B cell (primary cell): ENCODE data around the gene ATF1. TPM values are rescaled to one million over a fixed set of nuclear protein-coding genes. Genes with fewer than 3 reads are reported as not detected.
"Not testable (repeated sequence)": the region's sequence is repeated elsewhere in the genome, so short reads cannot be mapped to it uniquely, and the experiment has no call there.

ENCODE experiments used
- ATAC-seq: fragments of 200-7000 bp; cut with Tn5 transposase; one replicate; pipeline ENCODE4 v1.10.0; 2021; ENCODE audit warnings: low read depth, mild to moderate bottlenecking, moderate number of reproducible peaks, moderate library complexity
- CTCF ChIA-PET: fragments of 350-600 bp; sonication (Branson Sonifier 250); formaldehyde crosslinking; loops from one replicate; lab custom pipeline; 2021; ENCODE audit warnings: antibody characterized with exemption, inconsistent platforms; lab: Charles Lee
- POLR2A ChIA-PET: fragments of 350-600 bp; sonication (Branson Sonifier 250); formaldehyde crosslinking; loops from one replicate; lab custom pipeline; 2021; ENCODE audit warnings: antibody characterized with exemption; lab: Charles Lee
- DNase-seq: peaks from one replicate; pipeline ENCODE4 v3.0.0; 2013
- H2AFZ ChIP-seq: 2 replicates; pipeline ENCODE4 v1.6.1; 2012; ENCODE audit warnings: mild to moderate bottlenecking, low read depth, low read length; ENCODE audit not compliant: insufficient read depth, poor library complexity, severe bottlenecking
- H3K27ac ChIP-seq, 2 donors: 1 replicate in 1 of 2; 2 replicates in 1 of 2; pipeline ENCODE4 v1.5.1; 2012 to 2013; ENCODE audit warnings: low read length in 2 of 2, mild to moderate bottlenecking in 2 of 2, moderate library complexity in 1 of 2
- H3K27me3 ChIP-seq, 4 experiments: fragments of 200-600 bp in 1 of 4; sonication (generic) in 1 of 4; replicated peaks in 1 of 4; 1 replicate in 2 of 4; 2 replicates in 2 of 4; pipeline versions ENCODE4 v1.6.1 to v1.7.0; 2013 to 2016; ENCODE audit warnings: low read length in 3 of 4, mild to moderate bottlenecking in 2 of 4, mixed read lengths in 1 of 4, moderate library complexity in 1 of 4; ENCODE audit not compliant: insufficient read depth in 4 of 4, control insufficient read depth in 3 of 4; ENCODE audit errors: control extremely low read depth in 1 of 4
- H3K36me3 ChIP-seq, 2 experiments: replicated peaks in 1 of 2; 1 replicate in 1 of 2; 2 replicates in 1 of 2; pipeline versions ENCODE4 v1.6.1 to v1.7.1; 2013; ENCODE audit warnings: low read length in 1 of 2; ENCODE audit not compliant: insufficient read depth in 2 of 2, control insufficient read depth in 1 of 2; ENCODE audit errors: control extremely low read depth in 1 of 2, extremely low read depth in 1 of 2
- H3K4me1 ChIP-seq, 2 donors: fragments of 200-600 bp in 1 of 2; sonication (generic) in 1 of 2; 1 replicate in 1 of 2; 2 replicates in 1 of 2; pipeline versions ENCODE4 v1.5.1 to v1.6.1; 2013 to 2017; ENCODE audit warnings: low read length in 2 of 2; ENCODE audit not compliant: control insufficient read depth in 2 of 2, insufficient read depth in 2 of 2
- H3K4me2 ChIP-seq: replicated peaks from 2 replicates; pipeline ENCODE3; 2012; ENCODE audit warnings: mild to moderate bottlenecking, low read depth, low read length; ENCODE audit not compliant: poor library complexity, severe bottlenecking
- H3K4me3 ChIP-seq, 5 experiments: fragments of 200-600 bp in 1 of 5; sonication (generic) in 1 of 5; 1 replicate in 3 of 5; 2 replicates in 2 of 5; pipeline versions ENCODE4 v1.5.1 to v1.7.0; 2011 to 2016; ENCODE audit warnings: low read length in 4 of 5, mild to moderate bottlenecking in 4 of 5, low read depth in 2 of 5, control low read depth in 1 of 5, moderate library complexity in 1 of 5; ENCODE audit not compliant: insufficient read depth in 1 of 5; ENCODE audit errors: control extremely low read depth in 1 of 5, extremely low read depth in 1 of 5
- H3K79me2 ChIP-seq: fragments of 200-600 bp; sonication (generic); one replicate; pipeline ENCODE4 v1.6.0; 2016; ENCODE audit warnings: low read length; ENCODE audit not compliant: control insufficient read depth, insufficient read depth
- H3K9ac ChIP-seq: fragments of 200-600 bp; sonication (generic); 2 replicates; pipeline ENCODE4 v1.6.1; 2017; ENCODE audit warnings: mild to moderate bottlenecking, low read length, moderate library complexity
- H3K9me3 ChIP-seq, 3 donors: one replicate each; pipeline versions ENCODE4 v1.6.1 to v1.7.1; 2013; ENCODE audit warnings: low read length in 2 of 3; ENCODE audit not compliant: control insufficient read depth in 2 of 3, insufficient read depth in 1 of 3; ENCODE audit errors: control extremely low read depth in 1 of 3
- H4K20me1 ChIP-seq: 2 replicates; pipeline ENCODE4 v1.6.0; 2012; ENCODE audit warnings: mild to moderate bottlenecking, low read length; ENCODE audit not compliant: insufficient read depth, control insufficient read depth, poor library complexity, severe bottlenecking
- H3K27ac Mint-ChIP-seq: one replicate; pipeline ENCODE4 v1.8.0; 2021; ENCODE audit warnings: mixed read lengths
- H3K27me3 Mint-ChIP-seq: one replicate; pipeline ENCODE4 v1.8.0; 2021; ENCODE audit warnings: mixed read lengths
- H3K4me1 Mint-ChIP-seq: one replicate; pipeline ENCODE4 v1.8.0; 2021; ENCODE audit warnings: mixed read lengths
- H3K4me3 Mint-ChIP-seq: one replicate; pipeline ENCODE4 v1.8.0; 2021; ENCODE audit warnings: mixed read lengths
- H3K9me3 Mint-ChIP-seq: one replicate; pipeline ENCODE4 v1.8.0; 2022; ENCODE audit warnings: mixed read lengths; ENCODE audit not compliant: insufficient read depth
- CTCF ChIP-seq: fragments of 200-600 bp; IDR thresholded peaks from one replicate; pipeline ENCODE4 v1.8.0; 2022; ENCODE audit warnings: antibody characterized with exemption, mild to moderate bottlenecking
- EZH2 ChIP-seq: IDR thresholded peaks from 2 replicates; pipeline ENCODE4 v1.6.1; 2012; ENCODE audit warnings: borderline replicate concordance, low read depth, mild to moderate bottlenecking, moderate library complexity, low read length; ENCODE audit not compliant: insufficient read depth, poor library complexity, severe bottlenecking
- WGBS: methylation state at CpG from one replicate; pipeline ENCODE4 v1.1.5; 2013; ENCODE audit warnings: missing lambda C conversion rate; ENCODE audit not compliant: insufficient coverage; 5-methylcytosine and 5-hydroxymethylcytosine counted together
- intact Hi-C: fragments of 100-400 bp; cut with micrococcal nuclease; formaldehyde crosslinking; loops from one replicate; pipeline ENCODE4 v1.10.0; 2022
- polyA plus RNA-seq: library from polyadenylated mRNA; depleted of rRNA; stranded (reverse); fragments of >200 nt; gene quantifications from 2 replicates; pipeline ENCODE4 v1.2.3, GENCODE V29; 2012
- total RNA-seq, 2 donors: library from RNA; stranded (reverse); fragments of 120-200 nt in 1 of 2; gene quantifications; 1 replicate in 1 of 2; 2 replicates in 1 of 2; pipeline versions ENCODE4 v1.2.3 to v1.2.4, GENCODE V29; 2013 to 2022

Gene ATF1
- total and polyA plus RNA-seq, 2 donors (not counting 1 experiment from before 2014, with no cell fraction given), result 17.2 to 39.5 TPM

- Histone ChIP-seq H4K20me1 (no peaks in the 10 kb centered on the region), H3K4me3 (no peak overlapping the region), H3K4me1 (peaks cover 2 to 3% of the 10 kb centered on the region in 2 donors), H2AFZ (no peak overlapping the region), H3K9ac (no peak overlapping the region), H3K9me3 (no peaks in the 10 kb centered on the region), H3K79me2 (no peaks in the 10 kb centered on the region), H3K27me3 (no peaks in the 10 kb centered on the region), H3K36me3 (peaks cover 10 to 27% of the 10 kb centered on the region in 2 experiments), H3K4me2 (no peak overlapping the region), H3K27ac (no peak overlapping the region)
- DNase-seq, result no peak
- no peak for ATAC-seq
- intact Hi-C loops, result no loop called here
- H3K4me1 Mint-ChIP-seq, result peaks cover 4% of the 10 kb centered on the region
- H3K4me3 Mint-ChIP-seq, result no peak overlapping the region
- H3K27ac Mint-ChIP-seq, result no peak overlapping the region
- H3K9me3 Mint-ChIP-seq, result no peaks in the 10 kb centered on the region
- ChIA-PET CTCF (interaction anchor here (6.0 kb wide), 1 partner anchor 166 kb away, joined by 50 read pairs; no protein-coding TSS in a partner anchor), POLR2A (no interaction called here)
- no peak for TF ChIP-seq CTCF
- TF ChIP-seq EZH2, result no peak
- no peaks in the 10 kb centered on the region for H3K27me3 Mint-ChIP-seq
These were observed 56.3 kb downstream of the ATF1 start for GRCh38 chr12:50820177-50820576.

- no peak for TF ChIP-seq CTCF
- TF ChIP-seq EZH2, result no peak
- H3K9me3 ChIP-seq, result no peaks in the 10 kb centered on the region
- no peak overlapping the region for H3K27ac Mint-ChIP-seq
- no peaks in the 10 kb centered on the region for H3K79me2 ChIP-seq
- H3K36me3 ChIP-seq, result peaks cover 5 to 14% of the 10 kb centered on the region in 2 experiments
- H3K9me3 Mint-ChIP-seq, result no peaks in the 10 kb centered on the region
- no peaks in the 10 kb centered on the region for H4K20me1 ChIP-seq
- peaks cover 6% of the 10 kb centered on the region for H3K4me1 Mint-ChIP-seq
- CTCF ChIA-PET, result interaction anchor here (0.6 to 6.0 kb wide), 4 partner anchors 14 to 554 kb away, joined by 3 to 50 read pairs (median 6); no protein-coding TSS in a partner anchor
- no peaks in the 10 kb centered on the region for H3K27me3 Mint-ChIP-seq
- DNase-seq (no peak), ATAC-seq (no peak)
- H3K4me3 Mint-ChIP-seq, result no peak overlapping the region
- WGBS, result 86% methylated on average over 1 of the region's 1 CpG
- H3K4me2 ChIP-seq, result no peak overlapping the region
- no peak overlapping the region for H3K27ac ChIP-seq
- intact Hi-C loops, result no loop called here
- no peak overlapping the region for H3K9ac ChIP-seq
- H3K27me3 ChIP-seq, result no peaks in the 10 kb centered on the region
- H3K4me1 ChIP-seq, result peaks cover 3% of the 10 kb centered on the region in 2 donors
- H3K4me3 ChIP-seq, result no peak overlapping the region
- POLR2A ChIA-PET, result no interaction called here
- H2AFZ ChIP-seq, result no peak overlapping the region
These were observed 58.2 kb downstream of the ATF1 start for GRCh38 chr12:50822082-50822481.

GRCh38 chr12:50823724-50824123 lies 59.8 kb downstream of the ATF1 start:
- H3K27me3 Mint-ChIP-seq, POLR2A ChIA-PET, H3K4me3 ChIP-seq, H3K4me2 ChIP-seq, ATAC-seq, H3K27ac ChIP-seq, H2AFZ ChIP-seq, H3K9ac ChIP-seq, H3K9me3 Mint-ChIP-seq, H3K4me3 Mint-ChIP-seq, H3K4me1 ChIP-seq, DNase-seq, H3K36me3 ChIP-seq, H3K27ac Mint-ChIP-seq, H3K9me3 ChIP-seq, H3K27me3 ChIP-seq, H4K20me1 ChIP-seq, H3K4me1 Mint-ChIP-seq, H3K79me2 ChIP-seq: not testable (repeated sequence)
- intact Hi-C loops, result loop anchor here (2.0 kb wide), 3 partner anchors 59 to 517 kb away; partner anchors contain the start of genes ATF1 and TFCP2
- 98% methylated on average over 8 of the region's 11 CpGs for WGBS
- CTCF ChIA-PET, result interaction anchor here (1.0 to 7.3 kb wide), 4 partner anchors 17 to 204 kb away, joined by 3 to 343 read pairs (median 27); partner anchors contain the start of gene SLC11A2
